Esophagus squamous epithelium (tissue), 4 donors: ENCODE measurements around the gene MAP4K4.

ENCODE experiments used
- CTCF ChIP-seq, 6 experiments: fragments of 450-650 bp in 4 of 6; fragments of 200-600 bp in 2 of 6; sonication (generic) in 2 of 6; IDR thresholded peaks; one replicate each; pipeline ENCODE4 v1.5.1; 2016 to 2019; ENCODE audit warnings: antibody characterized with exemption in 6 of 6, mild to moderate bottlenecking in 4 of 6, moderate library complexity in 4 of 6
- POLR2A ChIP-seq, 4 donors: fragments of 450-650 bp; IDR thresholded peaks; one replicate each; pipeline ENCODE4 v1.6.1; 2017; ENCODE audit warnings: antibody characterized with exemption in 4 of 4, mild to moderate bottlenecking in 4 of 4, moderate library complexity in 3 of 4

- TF ChIP-seq POLR2A (IDR thresholded peaks at IDR 0.05) (no peak), CTCF (IDR thresholded peaks at IDR 0.05) (no peak)
Observed at GRCh38 chr2:101775636-101776035, 78.1 kb downstream of the MAP4K4 start.
